HG03460 (cell line): ENCODE data around the gene CYP26A1.

Experiments
- ATAC-seq: cut with Tn5 transposase; IDR thresholded peaks from one replicate; pipeline ENCODE4 v1.9.1; 2021; ENCODE audit not compliant: unreplicated experiment

The CYP26A1 gene

GRCh38 chr10:93064874-93065660, 8.6 kb upstream of the CYP26A1 start:
- no peak for ATAC-seq

GRCh38 chr10:93065675-93066543, 7.8 kb upstream of the CYP26A1 start:
- ATAC-seq, result no peak

- ATAC-seq, result no peak
Observed at GRCh38 chr10:93066544-93066913, 7.2 kb upstream of the CYP26A1 start.

DNA sequence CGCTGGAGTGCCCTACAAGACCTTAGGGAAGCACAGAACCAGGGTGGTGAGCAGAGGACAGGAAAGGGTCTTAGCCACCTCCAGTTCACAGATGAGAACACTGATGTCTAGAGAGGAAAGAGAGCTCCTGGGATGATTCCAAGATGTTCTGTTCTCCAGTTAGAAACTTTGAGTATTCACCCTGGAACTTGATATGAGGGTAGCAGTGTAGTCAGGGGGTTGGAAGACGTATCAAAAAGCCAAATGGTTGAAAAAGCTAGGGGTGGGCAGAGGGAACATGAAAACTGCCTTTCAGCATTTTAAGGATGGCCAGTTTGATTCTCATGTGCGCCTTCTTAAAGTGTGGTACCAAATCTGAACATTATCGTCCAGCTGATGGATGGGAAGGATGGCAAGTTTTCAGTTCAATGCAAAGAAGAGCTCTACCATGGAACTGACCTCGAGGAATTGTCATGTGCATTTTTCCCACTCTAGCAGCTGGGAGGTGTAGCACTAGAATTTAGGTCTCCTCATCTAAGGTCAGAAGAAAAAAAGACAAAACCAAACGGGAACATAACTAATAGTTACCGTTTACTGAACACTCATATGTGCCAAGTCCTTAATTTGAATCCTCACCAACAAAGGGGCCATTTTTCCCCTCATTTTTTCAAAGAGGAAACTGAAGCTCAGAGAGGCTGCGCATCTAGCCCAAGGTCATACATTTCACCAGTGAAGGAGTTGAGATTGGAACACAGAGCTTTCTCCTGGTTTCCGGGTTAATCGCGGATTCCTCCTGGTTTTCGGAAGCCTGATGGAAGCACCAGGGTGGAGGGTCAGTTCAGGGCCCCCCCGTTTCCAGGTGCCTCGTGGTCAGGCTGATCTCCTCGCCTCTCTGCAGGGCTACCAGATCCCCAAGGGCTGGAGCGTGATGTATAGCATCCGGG, 6.0 kb upstream of the CYP26A1 start:
- ATAC-seq, result no peak

- no peak for ATAC-seq
Observed at GRCh38 chr10:93068411-93069244, 5.1 kb upstream of the CYP26A1 start.

DNA sequence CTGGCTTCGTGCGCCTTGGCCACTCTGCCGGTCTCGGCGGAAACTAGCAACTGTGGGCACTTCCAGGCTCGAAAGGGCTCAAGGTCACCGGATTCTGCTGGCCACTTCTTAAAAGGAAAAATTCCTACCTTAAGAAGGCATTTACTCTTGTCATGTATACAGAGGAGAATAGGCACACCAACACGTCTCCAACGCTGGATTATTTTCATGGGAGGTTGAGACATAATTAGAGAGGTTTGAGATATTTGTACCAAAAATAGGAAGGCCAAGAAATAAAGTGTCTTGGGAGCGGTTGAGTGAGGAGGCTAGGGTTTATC, 4.5 kb upstream of the CYP26A1 start:
- ATAC-seq, result no peak

DNA sequence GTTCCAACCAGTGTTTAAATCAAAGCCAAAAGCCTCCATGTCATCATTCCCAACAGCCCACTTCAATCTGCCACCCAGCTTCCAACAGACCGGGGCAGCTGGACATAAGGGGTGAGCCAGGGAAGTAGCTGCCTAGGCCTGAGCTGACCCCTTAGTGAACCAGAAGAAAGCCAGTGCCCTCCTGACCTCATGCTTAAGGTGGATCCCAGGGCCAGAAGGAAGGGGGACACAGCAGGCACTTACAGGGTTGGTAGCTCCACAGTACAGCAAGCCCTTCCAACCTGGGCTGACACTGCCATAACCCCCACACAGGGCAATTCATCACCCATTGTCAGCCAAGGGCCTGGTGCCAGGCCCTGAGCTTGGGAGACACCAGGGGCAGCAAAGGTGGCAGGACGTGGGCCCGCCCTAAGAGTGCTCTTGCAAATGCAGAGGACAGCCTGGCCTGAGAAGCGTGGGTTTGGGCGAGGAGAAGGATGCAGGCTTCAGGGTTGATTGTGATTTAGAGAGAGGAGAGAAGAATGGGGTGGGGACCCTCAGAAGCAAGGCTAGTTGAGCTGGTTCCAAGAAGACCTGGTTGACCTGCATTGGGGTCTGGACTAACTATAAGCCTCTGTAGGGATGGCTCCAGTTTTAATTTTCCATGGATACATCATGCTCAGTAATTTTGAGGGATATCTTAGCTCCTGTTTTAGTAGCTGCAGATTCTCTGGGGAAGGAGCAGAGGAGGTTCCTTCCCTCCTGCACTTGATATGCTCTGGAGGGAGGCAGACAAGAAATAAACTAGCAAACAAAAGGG, 3.1 kb upstream of the CYP26A1 start:
- no peak for ATAC-seq

- ATAC-seq, result no peak
Observed at GRCh38 chr10:93071177-93071472, 2.6 kb upstream of the CYP26A1 start.

- ATAC-seq, result no peak
Observed at GRCh38 chr10:93071674-93072224, 1.9 kb upstream of the CYP26A1 start.

DNA sequence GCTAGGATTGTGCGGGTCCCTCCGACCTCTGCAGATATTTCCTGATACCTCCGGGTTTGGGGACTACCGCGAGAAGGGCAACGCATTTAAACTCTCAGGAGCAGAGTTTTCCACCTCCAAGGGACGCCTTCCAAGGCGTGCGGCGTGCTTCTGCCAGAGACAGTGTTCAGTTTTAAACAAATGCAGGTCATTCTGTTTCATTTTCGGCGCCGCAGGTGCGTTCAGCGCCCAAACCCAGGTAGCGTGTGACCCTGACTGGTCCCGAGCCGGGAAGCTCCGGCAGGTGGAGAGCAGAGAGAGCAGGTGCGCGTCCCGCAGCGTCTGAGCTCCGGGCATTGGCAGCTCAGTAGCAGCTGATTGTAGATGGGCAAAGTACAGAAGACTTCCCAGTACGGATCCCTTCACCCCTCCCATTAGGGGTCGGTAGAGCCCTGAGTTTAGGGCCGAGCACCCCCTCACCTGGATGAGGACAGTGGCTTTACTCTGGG, 1.4 kb upstream of the CYP26A1 start:
- ATAC-seq, result no peak

- no peak for ATAC-seq
Observed at GRCh38 chr10:93072713-93073538, 767 bp upstream of the CYP26A1 start.

- ATAC-seq, result no peak
Observed at GRCh38 chr10:93074147-93074596, 479 bp downstream of the CYP26A1 start.

GRCh38 chr10:93074597-93075368, 1.1 kb downstream of the CYP26A1 start:
- ATAC-seq, result no peak

- no peak for ATAC-seq
Observed at GRCh38 chr10:93075369-93076221, 1.9 kb downstream of the CYP26A1 start.

- no peak for ATAC-seq
Observed at GRCh38 chr10:93076871-93077270, 3.2 kb downstream of the CYP26A1 start.

- ATAC-seq, result no peak
Observed at GRCh38 chr10:93077860-93078337, 4.2 kb downstream of the CYP26A1 start.
